ENCODE measurements around the gene CHRNA4. TPM values are rescaled to one million over a fixed set of nuclear protein-coding genes. Genes with fewer than 3 reads are reported as not detected.

The CHRNA4 gene
- total RNA-seq, 1 experiment from 2014 or later = 2.4 TPM

DNA sequence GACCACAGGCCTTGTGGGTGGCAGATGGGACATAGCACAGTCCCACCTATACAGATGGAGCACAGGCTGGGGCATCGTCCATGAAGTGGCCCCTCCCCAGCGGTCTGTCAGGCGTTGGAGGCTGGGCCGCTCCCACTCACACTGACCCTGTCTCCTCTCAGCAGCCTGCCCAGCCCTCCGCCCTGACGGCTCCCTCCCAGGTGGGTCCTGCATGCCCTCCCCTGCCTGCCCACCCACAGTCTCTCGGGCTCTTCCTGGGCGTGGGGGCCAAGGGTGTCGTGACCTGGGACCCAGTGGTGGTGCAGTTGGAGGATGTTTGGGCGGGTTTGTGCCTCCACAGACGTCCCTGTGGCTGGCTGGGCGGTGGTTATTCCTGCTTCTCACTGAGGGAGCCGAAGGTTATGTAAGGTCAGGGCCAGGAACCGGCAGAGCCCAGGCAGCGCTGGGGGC lies 45.9 kb downstream of the CHRNA4 start:
- DNase-seq (ENCODE audit: low read depth, low spot score) = no peak
- in situ Hi-C loops (cut with HindIII; ENCODE audit: low pct_unique_long_range_greater_than_20kb, low sequenced_read_pairs) (no loop called here), intact Hi-C loops (cut with micrococcal nuclease; ENCODE audit: unreplicated experiment) (no loop called here)
- H3K27me3 ChIP-seq (ENCODE audit: control insufficient read depth, insufficient read depth, low read length) = no peaks in the 10 kb centered on the region
- no peak for ATAC-seq
- H3K27ac ChIP-seq (ENCODE audit: low read length) = no peak overlapping the region
- H3K4me1 ChIP-seq (ENCODE audit: control insufficient read depth, insufficient read depth, low read length) = no peaks in the 10 kb centered on the region; the same call in none of the 2 replicates
- no peak overlapping the region for H3K4me3 ChIP-seq (ENCODE audit: low read depth in 2 of 2, low read length in 2 of 2)
- TF ChIP-seq SIN3A (IDR thresholded peaks at IDR 0.05; ENCODE audit: borderline replicate concordance, insufficient read depth, low read depth, low read length) = no peak
- TF ChIP-seq POLR2AphosphoS5 (IDR thresholded peaks at IDR 0.05; ENCODE audit: low read depth, low read length) = no peak
- no peak for TF ChIP-seq REST (IDR thresholded peaks at IDR 0.05; ENCODE audit: insufficient read depth in 1 of 2, low read depth in 2 of 2, low read length in 1 of 2)
- no peak for TF ChIP-seq TCF7L2 (IDR thresholded peaks at IDR 0.05; ENCODE audit: low read depth, low read length)
- TF ChIP-seq, protein P1, sequence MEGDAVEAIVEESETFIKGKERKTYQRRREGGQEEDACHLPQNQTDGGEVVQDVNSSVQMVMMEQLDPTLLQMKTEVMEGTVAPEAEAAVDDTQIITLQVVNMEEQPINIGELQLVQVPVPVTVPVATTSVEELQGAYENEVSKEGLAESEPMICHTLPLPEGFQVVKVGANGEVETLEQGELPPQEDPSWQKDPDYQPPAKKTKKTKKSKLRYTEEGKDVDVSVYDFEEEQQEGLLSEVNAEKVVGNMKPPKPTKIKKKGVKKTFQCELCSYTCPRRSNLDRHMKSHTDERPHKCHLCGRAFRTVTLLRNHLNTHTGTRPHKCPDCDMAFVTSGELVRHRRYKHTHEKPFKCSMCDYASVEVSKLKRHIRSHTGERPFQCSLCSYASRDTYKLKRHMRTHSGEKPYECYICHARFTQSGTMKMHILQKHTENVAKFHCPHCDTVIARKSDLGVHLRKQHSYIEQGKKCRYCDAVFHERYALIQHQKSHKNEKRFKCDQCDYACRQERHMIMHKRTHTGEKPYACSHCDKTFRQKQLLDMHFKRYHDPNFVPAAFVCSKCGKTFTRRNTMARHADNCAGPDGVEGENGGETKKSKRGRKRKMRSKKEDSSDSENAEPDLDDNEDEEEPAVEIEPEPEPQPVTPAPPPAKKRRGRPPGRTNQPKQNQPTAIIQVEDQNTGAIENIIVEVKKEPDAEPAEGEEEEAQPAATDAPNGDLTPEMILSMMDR (IDR thresholded peaks at IDR 0.05) = no peak
- no peaks in the 10 kb centered on the region for H3K36me3 ChIP-seq (ENCODE audit: control insufficient read depth, insufficient read depth, low read length)
- POLR2A ChIA-PET = no interaction called here
- CTCF ChIA-PET = no interaction called here
- H3K9me3 ChIP-seq (ENCODE audit: control insufficient read depth, insufficient read depth, low read depth, low read length) = no peaks in the 10 kb centered on the region
- no TSS peak for BruUV-seq (replicated peaks)

DNA sequence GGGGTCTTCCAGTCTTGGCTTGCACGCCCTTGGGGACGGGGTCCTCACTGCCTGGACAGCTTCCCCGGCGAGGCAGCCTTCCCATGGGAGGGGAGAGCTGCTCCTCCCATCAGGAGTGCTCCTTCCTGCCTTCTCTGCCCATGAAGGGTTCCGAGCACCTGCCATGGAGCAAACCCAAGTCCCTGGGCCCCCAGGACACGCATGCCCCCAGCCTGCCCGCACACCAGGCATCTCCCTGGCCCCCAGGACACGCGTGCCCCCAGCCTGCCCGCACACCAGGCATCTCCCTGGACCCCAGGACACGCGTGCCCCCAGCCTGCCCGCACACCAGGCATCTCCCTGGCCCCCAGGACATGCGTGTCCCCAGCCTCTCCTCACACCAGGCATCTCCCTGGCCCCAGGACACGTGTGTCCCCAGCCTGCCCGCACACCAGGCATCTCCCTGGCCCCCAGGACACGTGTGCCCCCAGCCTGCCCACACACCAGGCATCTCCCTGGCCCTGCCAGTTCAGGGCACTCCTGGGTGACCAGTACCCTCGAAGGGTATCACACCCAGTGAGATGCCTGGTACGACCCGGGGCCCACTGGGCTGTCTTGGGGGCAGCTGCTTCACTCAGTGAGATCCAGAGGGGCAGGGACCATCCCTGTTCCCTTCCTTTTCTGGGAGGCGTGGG lies 46.4 kb downstream of the CHRNA4 start:
- no peak for DNase-seq (ENCODE audit: low read depth, low spot score)
- no peaks in the 10 kb centered on the region for H3K9me3 ChIP-seq (ENCODE audit: control insufficient read depth, insufficient read depth, low read depth, low read length)
- POLR2A ChIA-PET = no interaction called here
- H3K27me3 ChIP-seq (ENCODE audit: control insufficient read depth, insufficient read depth, low read length) = no peaks in the 10 kb centered on the region
- no peak overlapping the region for H3K4me3 ChIP-seq (ENCODE audit: low read depth in 2 of 2, low read length in 2 of 2)
- ATAC-seq = no peak
- CTCF ChIA-PET = no interaction called here
- H3K36me3 ChIP-seq (ENCODE audit: control insufficient read depth, insufficient read depth, low read length) = no peaks in the 10 kb centered on the region
- in situ Hi-C loops (cut with HindIII; ENCODE audit: low pct_unique_long_range_greater_than_20kb, low sequenced_read_pairs) (no loop called here), intact Hi-C loops (cut with micrococcal nuclease; ENCODE audit: unreplicated experiment) (no loop called here)
- H3K27ac ChIP-seq (ENCODE audit: low read length) = no peak overlapping the region
- H3K4me1 ChIP-seq (ENCODE audit: control insufficient read depth, insufficient read depth, low read length) = no peaks in the 10 kb centered on the region; the same call in none of the 2 replicates
- TF ChIP-seq POLR2AphosphoS5 (IDR thresholded peaks at IDR 0.05; ENCODE audit: low read depth, low read length) (no peak), TCF7L2 (IDR thresholded peaks at IDR 0.05; ENCODE audit: low read depth, low read length) (no peak), SIN3A (IDR thresholded peaks at IDR 0.05; ENCODE audit: borderline replicate concordance, insufficient read depth, low read depth, low read length) (no peak), REST (IDR thresholded peaks at IDR 0.05; ENCODE audit: insufficient read depth in 1 of 2, low read depth in 2 of 2, low read length in 1 of 2) (no peak)
- TF ChIP-seq, protein P1 (IDR thresholded peaks at IDR 0.05) = no peak
- BruUV-seq (replicated peaks) = no TSS peak
